Measurements from ENCODE around the gene MOB2.

The MOB2 gene

GRCh38 chr11:1502954-1503707 is 16.6 kb upstream of the MOB2 start:
- DNase-seq = no peak

- no peak for DNase-seq
These were observed 15.8 kb upstream of the MOB2 start for GRCh38 chr11:1502168-1502953.

- no peak for DNase-seq
These were observed 15.0 kb upstream of the MOB2 start for GRCh38 chr11:1501421-1502167.

GRCh38 chr11:1500466-1501420 is 14.2 kb upstream of the MOB2 start:
- no peak for DNase-seq

- no peak for DNase-seq
These were observed 13.3 kb upstream of the MOB2 start for GRCh38 chr11:1499899-1500298.

GRCh38 chr11:1499261-1499890 is 12.8 kb upstream of the MOB2 start:
- no peak for DNase-seq

- no peak for DNase-seq
These were observed 11.7 kb upstream of the MOB2 start for GRCh38 chr11:1498262-1498661.

GRCh38 chr11:1497600-1497999 is 11.0 kb upstream of the MOB2 start:
- no peak for DNase-seq

GRCh38 chr11:1496761-1497095 is 10.1 kb upstream of the MOB2 start:
- no peak for DNase-seq

GRCh38 chr11:1496091-1496760 is 9.6 kb upstream of the MOB2 start:
- DNase-seq = no peak

- DNase-seq = no peak
These were observed 8.1 kb upstream of the MOB2 start for GRCh38 chr11:1494650-1495049.

GRCh38 chr11:1493650-1494244 is 7.2 kb upstream of the MOB2 start:
- no peak for DNase-seq

- no peak for DNase-seq
These were observed 4.8 kb upstream of the MOB2 start for GRCh38 chr11:1491379-1491778.

GRCh38 chr11:1490651-1491050 is 4.1 kb upstream of the MOB2 start:
- no peak for DNase-seq

- DNase-seq = no peak
These were observed 2.1 kb upstream of the MOB2 start for GRCh38 chr11:1488575-1489180.

- DNase-seq = no peak
These were observed 1.4 kb upstream of the MOB2 start for GRCh38 chr11:1487851-1488574.

GRCh38 chr11:1487091-1487850 is 692 bp upstream of the MOB2 start:
- no peak for DNase-seq

GRCh38 chr11:1485504-1485885 is 1.1 kb downstream of the MOB2 start:
- no peak for DNase-seq

Measured in central memory CD4-positive, alpha-beta T cell (primary cell).